HG03139 (cell line): ENCODE measurements around the gene SHLD1.
"Not testable (repeated sequence)": the region's sequence is repeated elsewhere in the genome, so short reads cannot be mapped to it uniquely, and the experiment has no call there.

Experiments used
- ATAC-seq: cut with Tn5 transposase; IDR thresholded peaks from one replicate; pipeline ENCODE4 v1.9.1; 2021; ENCODE audit not compliant: unreplicated experiment

Gene SHLD1

GRCh38 chr20:5779071-5779900 is 29.1 kb downstream of the SHLD1 start:
- ATAC-seq: no peak

DNA sequence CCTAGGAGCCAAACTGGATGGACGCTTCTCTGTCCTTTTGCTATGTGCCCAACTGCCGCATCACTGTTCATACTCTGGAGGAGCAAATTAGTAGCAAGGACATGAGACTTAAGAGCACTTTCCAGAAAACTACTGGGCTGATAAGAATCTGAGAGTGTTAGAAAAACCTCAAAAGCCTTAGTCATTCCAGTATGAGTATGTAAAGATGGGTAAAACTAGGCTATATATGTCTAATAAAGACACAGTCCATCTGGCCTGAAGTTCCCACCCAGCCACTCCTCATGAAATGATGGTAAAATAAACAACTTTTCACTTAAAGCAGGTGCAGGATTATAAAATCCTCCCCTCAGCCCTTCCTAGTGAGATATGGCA is 30.6 kb downstream of the SHLD1 start:
- no peak for ATAC-seq

- ATAC-seq: not testable (repeated sequence)
Observed at GRCh38 chr20:5781367-5781766, 31.2 kb downstream of the SHLD1 start.

DNA sequence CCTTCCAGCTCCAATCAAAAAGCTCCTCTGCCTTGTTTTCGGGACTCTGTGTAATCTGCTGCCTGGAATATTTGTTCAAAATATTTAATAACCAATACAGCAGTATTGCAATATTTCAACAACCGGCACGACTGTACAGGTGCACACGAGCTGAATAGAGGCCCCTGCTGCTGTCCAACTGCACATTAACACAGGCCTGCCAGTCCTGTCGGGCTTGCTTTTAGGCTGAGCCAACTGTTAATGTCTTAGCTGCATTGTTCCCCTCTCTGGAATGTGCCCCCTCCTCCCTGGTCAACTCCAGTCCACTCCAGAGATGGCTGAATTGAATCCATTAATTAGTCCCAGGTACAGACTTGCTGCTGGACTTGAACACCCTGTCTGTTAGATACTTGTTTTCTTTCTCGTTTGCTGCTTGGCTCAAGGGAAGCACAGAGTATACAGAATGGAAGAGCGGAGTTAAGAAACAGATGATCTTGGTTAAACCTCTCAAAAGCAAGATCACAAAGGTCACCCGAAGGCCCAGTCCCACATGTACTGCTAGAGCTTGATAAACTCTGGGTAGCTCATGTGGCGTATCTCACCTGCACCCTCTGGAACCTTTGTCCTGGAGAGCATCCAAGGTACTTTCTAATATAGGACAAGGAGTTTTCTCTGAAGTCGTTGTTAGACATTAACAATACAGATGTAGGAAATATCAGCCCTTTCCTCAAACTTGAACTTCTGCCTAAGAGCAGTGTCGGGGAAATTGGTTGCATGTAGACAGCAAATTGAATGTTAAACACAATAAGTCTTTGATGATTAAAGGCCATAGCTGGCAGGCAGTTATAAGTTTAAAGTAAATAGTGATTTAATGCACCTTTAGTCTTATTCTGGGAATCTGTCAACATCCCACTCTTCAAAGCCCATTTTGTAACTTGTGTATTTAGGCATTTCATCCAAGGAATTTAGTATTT is 31.9 kb downstream of the SHLD1 start:
- ATAC-seq: no peak

GRCh38 chr20:5784735-5785134 is 34.5 kb downstream of the SHLD1 start:
- no peak for ATAC-seq

GRCh38 chr20:5785146-5785545 is 34.9 kb downstream of the SHLD1 start:
- ATAC-seq: no peak

GRCh38 chr20:5786930-5787795 is 37.0 kb downstream of the SHLD1 start:
- no peak for ATAC-seq

GRCh38 chr20:5787796-5788165 is 37.6 kb downstream of the SHLD1 start:
- ATAC-seq: no peak

- peak; percentile 82 for ATAC-seq
Observed at GRCh38 chr20:5788385-5788895, 38.2 kb downstream of the SHLD1 start.

DNA sequence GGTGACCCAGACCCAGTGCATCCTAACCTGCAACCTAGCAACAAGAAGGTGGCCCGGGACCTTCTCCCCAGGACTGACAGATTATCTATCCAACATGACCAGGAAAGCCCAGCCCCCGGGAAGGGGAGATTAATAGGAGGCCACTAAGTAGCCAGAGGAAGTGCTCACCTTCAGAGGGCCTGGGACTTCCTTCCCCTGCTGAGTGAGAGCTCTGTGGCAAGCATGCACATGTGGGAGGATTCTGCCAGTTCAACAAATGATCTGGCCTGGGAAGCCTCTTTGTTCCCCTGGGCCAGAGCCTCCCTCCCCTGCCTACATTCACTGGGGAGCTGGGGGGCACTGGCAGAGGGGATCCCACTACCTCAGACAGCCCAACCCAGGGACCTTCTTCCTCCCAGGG is 39.6 kb downstream of the SHLD1 start:
- ATAC-seq: no peak

GRCh38 chr20:5793916-5794315 is 43.7 kb downstream of the SHLD1 start:
- no peak for ATAC-seq

DNA sequence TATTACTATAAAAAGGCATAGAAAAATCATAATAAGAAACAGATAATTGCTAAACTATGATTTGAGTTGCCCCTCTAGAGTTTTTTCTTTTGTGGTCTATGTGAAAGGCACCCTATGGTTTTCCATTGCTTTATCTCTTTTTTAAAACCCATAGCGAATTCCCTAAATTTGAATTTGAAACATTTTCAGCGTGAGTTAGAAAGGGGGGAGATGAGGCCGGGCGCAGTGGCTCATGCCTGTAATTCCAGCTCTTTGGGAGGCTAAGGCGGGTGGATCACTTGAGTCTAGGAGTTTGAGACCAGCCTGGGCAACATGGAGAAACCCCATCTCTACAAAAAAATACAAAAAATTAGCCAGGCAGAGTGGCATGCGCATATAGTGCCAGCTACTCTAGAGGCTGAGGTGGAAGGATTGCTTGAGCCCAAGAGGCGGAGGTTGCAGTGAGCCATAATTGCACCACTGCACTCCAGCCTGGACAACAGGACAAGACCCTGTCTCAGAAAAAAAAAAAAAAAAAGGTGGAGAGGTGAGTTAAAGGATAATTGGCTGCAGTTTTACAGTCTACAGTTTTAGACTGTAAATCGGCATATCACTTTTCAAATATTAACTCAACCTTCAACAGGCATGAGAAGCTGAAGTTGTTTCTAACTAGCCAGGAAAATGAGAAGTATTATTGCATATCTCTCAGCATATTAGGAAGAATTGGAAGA is 46.3 kb downstream of the SHLD1 start:
- no peak for ATAC-seq

DNA sequence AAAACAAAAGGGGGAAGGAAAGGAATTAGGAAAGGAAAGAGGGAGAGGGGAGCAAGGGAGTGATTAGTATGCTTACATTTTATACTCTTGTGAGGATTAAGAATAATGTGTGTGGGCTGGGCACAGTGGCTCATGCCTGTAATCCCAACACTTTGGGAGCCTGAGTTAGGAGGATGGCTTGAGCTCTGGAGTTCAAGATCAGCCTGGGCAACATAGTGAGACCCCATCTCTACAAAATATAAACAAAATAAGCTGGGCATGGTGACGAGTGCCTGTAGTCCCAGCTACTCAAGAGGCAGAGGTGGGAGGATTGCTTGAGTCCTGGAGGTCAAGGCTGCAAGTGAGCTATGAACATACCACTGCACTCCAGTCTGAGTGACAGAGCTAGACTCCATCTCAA is 47.0 kb downstream of the SHLD1 start:
- ATAC-seq: no peak

- peak; percentile 96 for ATAC-seq
Observed at GRCh38 chr20:5797843-5798462, 47.8 kb downstream of the SHLD1 start.

DNA sequence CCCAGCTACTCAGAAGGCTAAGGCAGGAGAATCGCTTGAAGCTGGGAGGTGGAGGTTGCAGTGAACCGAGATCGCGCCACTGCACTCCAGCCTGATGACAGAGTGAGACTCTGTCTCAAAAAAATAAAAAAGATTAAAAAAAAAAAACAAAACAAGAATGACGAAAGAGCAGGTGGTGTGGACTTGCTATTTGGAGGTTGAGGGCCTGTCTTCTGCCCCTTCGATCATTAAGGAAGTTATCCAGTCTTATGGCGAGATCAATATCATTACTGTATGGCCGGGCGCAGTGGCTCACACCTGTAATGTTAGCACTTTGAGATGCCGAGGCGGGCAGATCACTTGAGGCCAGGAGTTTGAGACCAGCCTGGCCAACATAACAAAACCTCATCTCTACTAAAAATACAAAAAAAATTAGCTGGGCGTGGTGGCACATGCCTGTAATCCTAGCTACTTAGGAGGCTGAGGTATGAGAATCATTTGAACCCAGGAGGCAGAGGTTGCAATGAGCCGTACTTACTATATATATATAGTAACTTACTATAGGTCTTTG is 53.6 kb downstream of the SHLD1 start:
- ATAC-seq: not testable (repeated sequence)

GRCh38 chr20:5806457-5807263 is 56.5 kb downstream of the SHLD1 start:
- no peak for ATAC-seq

GRCh38 chr20:5807431-5807830 is 57.2 kb downstream of the SHLD1 start:
- ATAC-seq: no peak

DNA sequence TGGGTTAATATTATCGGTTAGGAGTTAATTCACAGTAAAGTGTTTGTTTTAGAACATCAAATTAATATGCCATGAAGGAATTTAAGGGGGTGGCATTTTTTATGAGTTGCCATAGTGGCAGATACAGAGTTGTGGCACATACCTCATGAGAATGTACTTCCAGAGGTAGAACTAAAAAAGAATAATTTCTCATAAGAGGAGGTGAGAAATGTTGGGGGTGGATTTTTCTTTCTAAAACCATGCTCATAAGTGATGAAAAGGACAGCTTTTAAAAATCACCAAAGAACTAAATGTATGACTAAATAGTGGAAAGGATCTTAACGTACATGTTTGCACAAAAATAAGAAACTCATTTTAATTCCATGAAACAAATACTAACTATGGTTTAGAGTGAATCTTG is 58.7 kb downstream of the SHLD1 start:
- ATAC-seq: no peak

DNA sequence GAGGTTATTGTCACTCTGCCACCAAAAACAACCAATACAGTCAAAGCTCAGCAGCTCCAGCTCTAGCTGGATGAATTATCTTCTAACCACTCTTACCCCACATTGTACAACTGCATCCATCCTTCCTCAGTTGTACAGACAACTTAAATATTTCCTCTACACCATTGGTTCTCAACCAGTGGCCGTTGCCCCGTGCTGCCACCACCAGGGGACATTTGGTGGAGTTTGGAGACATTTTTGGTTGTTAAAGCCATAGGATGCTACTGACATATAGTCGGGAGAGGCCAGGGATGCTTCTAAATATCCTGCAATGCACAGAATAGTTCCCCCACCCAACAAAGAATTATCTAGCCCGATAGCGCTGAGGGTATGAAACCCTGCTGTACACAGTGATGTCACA is 59.3 kb downstream of the SHLD1 start:
- no peak for ATAC-seq
